MM.1S (cell line): ENCODE results near the gene USP40.
A peak's percentile ranks its signal among the peaks of the same experiment; 100 is the strongest.

Source experiments
- DNase-seq: peaks from one replicate; pipeline ENCODE4 v3.0.0-alpha.2; 2015
- H2AFZ ChIP-seq: fragments of 300-600 bp; sonication (generic); 2 replicates; pipeline ENCODE4 v1.6.0; 2016; ENCODE audit warnings: antibody characterized with exemption, low read length
- H3F3A ChIP-seq: fragments of 300-600 bp; sonication (generic); 2 replicates; pipeline ENCODE4 v1.6.1; 2016; ENCODE audit warnings: mild to moderate bottlenecking, antibody characterized with exemption, low read length, moderate library complexity, mixed read lengths; ENCODE audit not compliant: insufficient read depth
- H3K27ac ChIP-seq: fragments of 300-600 bp; sonication (generic); 2 replicates; pipeline ENCODE4 v1.5.1; 2016; ENCODE audit warnings: mild to moderate bottlenecking, low read length
- H3K27me3 ChIP-seq: fragments of 300-600 bp; sonication (generic); replicated peaks from 2 replicates; pipeline ENCODE4 v1.6.0; 2016; ENCODE audit warnings: low read length; ENCODE audit not compliant: insufficient read depth
- H3K36me3 ChIP-seq: fragments of 300-600 bp; sonication (generic); replicated peaks from 2 replicates; pipeline ENCODE4 v1.6.1; 2016; ENCODE audit warnings: mild to moderate bottlenecking, low read length, mixed read lengths; ENCODE audit not compliant: insufficient read depth
- H3K4me1 ChIP-seq: fragments of 300-600 bp; sonication (generic); 2 replicates; pipeline ENCODE4 v1.6.1; 2016; ENCODE audit warnings: low read length, mixed read lengths
- H3K4me2 ChIP-seq: fragments of 300-600 bp; sonication (generic); 2 replicates; pipeline ENCODE4 v1.6.0; 2016; ENCODE audit warnings: low read depth, low read length
- H3K4me3 ChIP-seq: fragments of 300-600 bp; sonication (generic); 2 replicates; pipeline ENCODE4 v1.5.1; 2016; ENCODE audit warnings: low read length, mixed read lengths
- H3K79me2 ChIP-seq: fragments of 300-600 bp; sonication (generic); 2 replicates; pipeline ENCODE4 v1.6.1; 2016; ENCODE audit warnings: mixed run types, low read length, mixed read lengths
- H3K9ac ChIP-seq: fragments of 300-600 bp; sonication (generic); 2 replicates; pipeline ENCODE4 v1.6.1; 2016; ENCODE audit warnings: low read length, mixed read lengths
- H3K9me2 ChIP-seq: fragments of 300-600 bp; sonication (generic); replicated peaks from 2 replicates; pipeline ENCODE4 v1.6.1; 2016; ENCODE audit warnings: mild to moderate bottlenecking, low read length, mixed read lengths; ENCODE audit not compliant: insufficient read depth
- H3K9me3 ChIP-seq: fragments of 300-600 bp; sonication (generic); replicated peaks from 2 replicates; pipeline ENCODE4 v1.6.1; 2016; ENCODE audit warnings: mild to moderate bottlenecking, low read length, mixed read lengths; ENCODE audit not compliant: insufficient read depth
- H4K20me1 ChIP-seq: fragments of 300-600 bp; sonication (generic); 2 replicates; pipeline ENCODE4 v1.6.1; 2016; ENCODE audit warnings: mild to moderate bottlenecking, low read length, moderate library complexity, mixed read lengths; ENCODE audit not compliant: insufficient read depth
- EZH2 ChIP-seq: fragments of 300-600 bp; sonication (generic); optimal IDR thresholded peaks from 2 replicates; pipeline ENCODE3; 2017; ENCODE audit warnings: low read depth, mild to moderate bottlenecking, antibody characterized with exemption, low read length, mixed read lengths
- EZH2phosphoT487 ChIP-seq: fragments of 300-600 bp; sonication (generic); IDR thresholded peaks from 2 replicates; pipeline ENCODE4 v1.6.1; 2018; ENCODE audit warnings: antibody characterized with exemption, low read length
- TF ChIP-seq, protein P1 (sequence below): fragments of 300-600 bp; sonication (generic); IDR thresholded peaks from 2 replicates; pipeline ENCODE4 v1.5.1; 2016; ENCODE audit warnings: antibody characterized with exemption, low read length, mixed read lengths

USP40 gene

DNA sequence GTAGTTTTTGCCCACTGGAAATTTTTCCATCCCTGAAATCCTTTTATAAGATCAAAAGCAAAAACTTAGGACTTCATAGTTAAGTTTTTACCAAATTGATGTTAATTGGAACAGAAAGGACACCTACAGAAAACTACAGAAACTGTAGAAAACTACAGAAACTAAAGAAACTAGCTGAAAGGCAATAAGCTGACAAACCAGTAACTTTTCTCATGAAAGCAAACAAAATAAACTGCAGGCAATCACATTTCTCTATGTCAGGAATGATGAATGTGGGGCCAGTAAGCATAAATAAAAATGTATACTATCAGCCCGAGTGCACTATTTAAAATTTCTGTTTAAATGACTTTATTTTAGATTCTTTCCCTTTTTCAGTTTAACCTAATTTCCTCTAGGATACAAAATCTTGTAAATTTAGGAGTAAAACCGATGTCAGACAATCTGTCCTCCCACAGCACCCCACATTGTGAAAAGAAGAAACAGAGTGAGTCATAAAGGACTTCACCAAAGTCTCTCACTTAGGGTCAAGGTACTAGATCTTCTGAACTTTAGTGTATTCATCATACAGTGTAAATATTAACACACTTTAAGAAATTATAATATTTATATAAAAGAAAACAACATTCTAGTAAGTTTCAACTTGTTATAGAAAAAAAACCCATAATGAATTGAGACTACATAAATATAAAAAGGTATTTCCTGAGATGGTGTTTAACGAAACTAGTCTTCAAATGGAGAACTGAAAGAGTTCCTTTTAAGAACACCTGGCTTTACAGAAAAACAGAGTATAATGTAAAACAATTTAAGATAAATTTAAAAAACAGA is 46.6 kb downstream of the USP40 start:
- Histone ChIP-seq H3K4me3 (peak overlapping the region; percentile 40), H4K20me1 (no peaks in the 10 kb centered on the region), H3K79me2 (no peaks in the 10 kb centered on the region), H3K27me3 (no peaks in the 10 kb centered on the region), H3K4me2 (peak overlapping the region; percentile 82), H3K9me3 (no peaks in the 10 kb centered on the region), H3F3A (peaks cover 32% of the 10 kb centered on the region), H3K9ac (peak overlapping the region; percentile 62), H2AFZ (peak overlapping the region; percentile 60), H3K27ac (peak overlapping the region; percentile 97), H3K36me3 (no peaks in the 10 kb centered on the region), H3K9me2 (no peaks in the 10 kb centered on the region), H3K4me1 (peaks cover 41% of the 10 kb centered on the region)
- DNase-seq = peak; percentile 67
- TF ChIP-seq EZH2 (no peak), EZH2phosphoT487 (no peak)
- TF ChIP-seq, protein P1, sequence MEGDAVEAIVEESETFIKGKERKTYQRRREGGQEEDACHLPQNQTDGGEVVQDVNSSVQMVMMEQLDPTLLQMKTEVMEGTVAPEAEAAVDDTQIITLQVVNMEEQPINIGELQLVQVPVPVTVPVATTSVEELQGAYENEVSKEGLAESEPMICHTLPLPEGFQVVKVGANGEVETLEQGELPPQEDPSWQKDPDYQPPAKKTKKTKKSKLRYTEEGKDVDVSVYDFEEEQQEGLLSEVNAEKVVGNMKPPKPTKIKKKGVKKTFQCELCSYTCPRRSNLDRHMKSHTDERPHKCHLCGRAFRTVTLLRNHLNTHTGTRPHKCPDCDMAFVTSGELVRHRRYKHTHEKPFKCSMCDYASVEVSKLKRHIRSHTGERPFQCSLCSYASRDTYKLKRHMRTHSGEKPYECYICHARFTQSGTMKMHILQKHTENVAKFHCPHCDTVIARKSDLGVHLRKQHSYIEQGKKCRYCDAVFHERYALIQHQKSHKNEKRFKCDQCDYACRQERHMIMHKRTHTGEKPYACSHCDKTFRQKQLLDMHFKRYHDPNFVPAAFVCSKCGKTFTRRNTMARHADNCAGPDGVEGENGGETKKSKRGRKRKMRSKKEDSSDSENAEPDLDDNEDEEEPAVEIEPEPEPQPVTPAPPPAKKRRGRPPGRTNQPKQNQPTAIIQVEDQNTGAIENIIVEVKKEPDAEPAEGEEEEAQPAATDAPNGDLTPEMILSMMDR = no peak

- H3K9ac ChIP-seq = peak overlapping the region; percentile 41; the same call in 1 of the 2 replicates
- H3K4me3 ChIP-seq = peak overlapping the region; percentile 28
- H3K9me3 ChIP-seq = no peaks in the 10 kb centered on the region
- H3K27me3 ChIP-seq = no peaks in the 10 kb centered on the region
- peaks cover 31% of the 10 kb centered on the region for H3F3A ChIP-seq
- peaks cover 51% of the 10 kb centered on the region for H3K4me1 ChIP-seq
- no peaks in the 10 kb centered on the region for H3K79me2 ChIP-seq
- H3K36me3 ChIP-seq = no peaks in the 10 kb centered on the region
- peak; percentile 91 for DNase-seq
- H3K9me2 ChIP-seq = no peaks in the 10 kb centered on the region
- H2AFZ ChIP-seq = peak overlapping the region; percentile 20
- H4K20me1 ChIP-seq = no peaks in the 10 kb centered on the region
- H3K4me2 ChIP-seq = peak overlapping the region; percentile 64
- H3K27ac ChIP-seq = peak overlapping the region; percentile 75
- TF ChIP-seq EZH2 = no peak
- TF ChIP-seq EZH2phosphoT487 = no peak
- TF ChIP-seq, protein P1 = no peak
Measured at GRCh38 chr2:233513953-233514655, 52.5 kb downstream of the USP40 start.

DNA sequence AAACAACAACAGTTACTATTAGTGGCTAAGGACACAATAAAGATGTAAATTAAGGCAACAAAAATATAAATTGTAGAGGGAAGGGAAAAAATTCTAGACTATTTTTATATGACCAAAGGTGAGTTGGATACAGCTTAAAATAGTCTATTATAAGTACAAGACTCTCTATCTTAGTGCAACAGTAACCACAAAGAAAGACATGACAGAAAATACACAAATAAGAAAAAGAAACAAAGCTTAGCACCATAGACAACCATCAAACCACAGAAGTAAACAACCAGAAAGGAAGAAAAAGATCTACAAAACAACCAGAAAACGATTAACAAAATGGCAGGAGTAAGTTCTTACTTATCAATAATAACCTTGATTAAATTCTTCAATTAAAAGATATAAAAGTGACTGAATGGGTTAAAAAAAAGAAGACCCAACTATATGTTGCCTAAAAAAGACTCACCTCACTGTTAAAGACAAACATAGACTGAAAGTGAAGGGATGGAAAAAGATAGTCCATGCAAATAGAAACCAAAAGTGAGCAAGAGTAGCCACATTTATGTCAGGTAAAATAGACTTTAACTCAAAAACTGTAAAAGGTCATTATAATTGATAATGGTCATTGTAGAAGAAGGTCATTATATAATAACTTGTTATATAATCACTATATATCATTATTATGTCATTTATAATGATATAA is 62.5 kb downstream of the USP40 start:
- Histone ChIP-seq H3K9me3 (no peaks in the 10 kb centered on the region), H3K79me2 (no peaks in the 10 kb centered on the region), H3K9ac (no peak overlapping the region), H2AFZ (no peak overlapping the region), H3K4me2 (peak overlapping the region; percentile 30; the same call in 1 of the 2 replicates), H3K4me1 (peaks cover 17% of the 10 kb centered on the region), H3K9me2 (no peaks in the 10 kb centered on the region), H3K27me3 (no peaks in the 10 kb centered on the region), H4K20me1 (no peaks in the 10 kb centered on the region), H3K36me3 (no peaks in the 10 kb centered on the region), H3K27ac (peak overlapping the region; percentile 29; the same call in 1 of the 2 replicates), H3K4me3 (no peak overlapping the region), H3F3A (peaks cover 7% of the 10 kb centered on the region; the same call in 1 of the 2 replicates)
- TF ChIP-seq EZH2 = no peak
- TF ChIP-seq, protein P1 = no peak
- TF ChIP-seq EZH2phosphoT487 = no peak
- peak; percentile 68 for DNase-seq
